DMS 273 treated with DMSO at 0.1 percent for 48 hours (cell line): ENCODE results near the gene ACTA2.
A peak's percentile ranks its signal among the peaks of the same experiment; 100 is the strongest.

Experiments
- DNase-seq: peaks from one replicate; lab custom pipeline; 2025; lab: John Stamatoyannopoulos, UW

ACTA2 gene

DNA sequence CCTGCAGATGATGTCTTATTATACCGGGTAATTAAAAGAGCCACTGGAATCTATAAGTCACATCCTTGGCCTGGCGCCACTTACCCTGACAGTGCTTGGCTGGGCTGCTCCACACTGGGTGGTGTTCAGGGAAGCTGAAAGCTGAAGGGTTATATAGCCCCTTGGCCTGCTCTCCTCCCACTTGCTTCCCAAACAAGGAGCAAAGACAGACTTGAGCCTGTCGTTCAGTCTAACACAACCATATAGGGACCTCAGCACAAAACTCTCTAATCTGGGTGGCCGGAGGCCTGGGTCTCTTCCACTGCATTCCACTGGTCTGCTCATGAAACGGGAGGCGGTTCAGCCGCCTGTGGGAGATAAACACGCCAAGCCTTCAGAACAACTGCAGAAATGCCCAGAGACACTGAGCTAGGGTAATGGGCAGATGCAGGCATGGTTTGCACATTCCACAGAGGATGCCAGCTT is at the start of gene ACTA2:
Gene ACTA2, minus strand, starts transcription at position 127 of the 465 bp plus-strand sequence. CDS start 3,843 bp downstream, outside the sequence.
- DNase-seq, result no peak

DNA sequence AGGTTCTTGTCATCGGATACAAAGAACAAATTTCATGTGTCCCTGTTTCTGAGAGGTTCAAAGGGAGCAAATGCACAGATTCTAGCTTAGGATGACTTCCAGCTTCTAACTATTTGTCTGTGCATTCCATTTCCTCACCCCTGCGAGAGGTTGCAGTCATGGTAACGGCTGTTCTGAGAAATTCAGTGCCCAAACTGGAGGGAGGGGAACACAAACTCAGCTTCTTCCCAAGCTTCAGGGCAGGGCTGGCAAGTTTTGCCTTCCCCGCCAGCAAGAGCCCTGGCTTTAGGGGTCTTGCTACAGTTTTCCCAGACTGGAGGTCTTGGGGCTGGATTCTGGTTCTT is 49.1 kb upstream of the ACTA2 start:
- no peak for DNase-seq

GRCh38 chr10:89001024-89001728 is 48.6 kb upstream of the ACTA2 start:
- DNase-seq, result no peak

DNA sequence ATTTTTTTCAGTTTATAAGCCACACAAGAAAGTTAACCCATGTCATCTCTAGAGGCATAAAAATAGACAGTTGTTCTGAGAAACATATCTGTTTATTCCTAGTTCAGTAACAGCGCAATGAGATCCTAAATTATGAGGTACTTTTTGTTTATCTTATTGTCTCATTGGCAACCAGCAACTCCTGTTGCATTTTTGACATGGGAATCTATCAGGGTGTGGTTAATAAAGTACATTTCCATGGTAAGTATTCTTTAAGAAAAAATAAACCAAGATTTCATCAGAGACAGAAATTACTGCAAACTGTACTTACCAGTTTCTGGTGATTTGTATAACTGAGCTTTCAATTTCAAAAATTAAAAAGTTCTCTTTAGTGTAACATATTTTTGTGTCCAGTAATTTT is 47.1 kb upstream of the ACTA2 start:
- DNase-seq, result no peak

DNA sequence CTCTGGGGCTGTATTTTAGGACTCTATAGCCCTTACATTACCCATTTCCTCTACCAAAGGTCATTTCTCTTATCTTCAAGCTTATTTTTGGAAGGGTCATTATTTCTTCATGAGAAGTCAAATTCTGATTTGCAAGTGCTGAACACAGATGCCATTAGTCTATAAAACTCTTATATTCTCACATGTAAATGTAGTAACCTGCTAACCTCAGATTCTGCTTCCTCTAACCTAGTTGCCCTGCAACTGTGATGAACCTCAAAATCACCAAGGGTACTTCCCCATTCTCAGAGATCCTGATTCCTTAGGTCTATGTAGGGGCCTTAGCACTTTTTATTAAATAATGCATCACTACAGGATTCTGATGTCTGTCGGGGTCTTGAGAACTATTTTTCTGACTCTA is 44.4 kb upstream of the ACTA2 start:
- no peak for DNase-seq

GRCh38 chr10:88995156-88995876 is 42.7 kb upstream of the ACTA2 start:
- DNase-seq, result no peak

DNA sequence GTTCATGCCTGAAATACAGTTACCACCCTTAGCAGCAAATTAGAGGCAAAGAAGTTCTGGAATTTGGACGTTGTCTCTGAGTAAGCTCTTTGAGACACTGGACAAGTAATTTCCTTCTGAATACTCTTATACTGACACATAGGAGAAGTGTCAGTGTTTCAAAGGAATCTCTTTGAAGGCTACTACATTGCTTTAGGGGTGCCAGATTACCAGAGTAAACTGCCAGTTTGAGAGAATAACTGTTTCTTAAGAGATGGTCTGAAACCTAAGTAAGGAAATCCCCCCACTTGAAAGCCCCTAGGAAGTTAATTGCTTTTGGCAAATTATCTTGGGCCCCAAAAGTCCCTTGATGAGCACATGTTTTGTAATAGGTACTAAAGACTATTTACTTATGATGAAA is 41.4 kb upstream of the ACTA2 start:
- DNase-seq, result no peak

DNA sequence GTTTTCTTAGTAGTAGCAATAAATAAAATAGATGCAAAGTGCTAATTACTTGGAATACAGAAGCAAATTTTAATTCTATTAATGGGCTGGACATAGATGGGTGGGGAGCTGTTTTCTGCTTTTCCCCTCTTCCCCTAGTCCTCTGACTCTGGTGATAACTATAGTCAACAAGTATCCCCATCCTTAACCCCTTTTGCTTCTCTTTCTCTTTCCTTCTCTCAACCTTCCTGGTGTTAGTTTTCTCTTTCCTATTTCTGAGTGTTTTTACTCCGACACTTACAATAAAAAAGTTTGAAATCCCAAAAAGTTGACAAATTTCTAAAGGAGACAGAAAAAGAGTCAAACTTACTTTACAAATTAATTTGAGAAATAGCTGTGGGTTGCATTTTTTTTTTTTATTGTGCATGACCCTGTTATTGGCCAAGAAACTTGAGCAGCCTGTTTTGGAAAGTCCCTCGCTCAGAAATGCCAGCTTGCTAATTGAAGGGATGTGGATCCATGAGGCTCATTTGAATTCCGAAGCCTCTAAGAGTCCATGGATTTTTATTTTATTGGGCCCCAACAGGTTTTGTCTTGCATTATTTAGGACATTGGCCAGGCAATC is 40.5 kb upstream of the ACTA2 start:
- peak; percentile 13 for DNase-seq

- DNase-seq, result no peak
These were observed 39.3 kb upstream of the ACTA2 start for GRCh38 chr10:88991899-88992320.

GRCh38 chr10:88991161-88991898 is 38.8 kb upstream of the ACTA2 start:
- DNase-seq, result peak; percentile 56

GRCh38 chr10:88990384-88991160 is 38.0 kb upstream of the ACTA2 start, which contains the start of gene FAS:
FAS (plus strand) TSS chr10:88990798; CDS start chr10:88990877, 79 bp downstream.
- no peak for DNase-seq

- DNase-seq, result no peak
These were observed 37.3 kb upstream of the ACTA2 start for GRCh38 chr10:88989824-88990383.

- DNase-seq, result no peak
These were observed 36.9 kb upstream of the ACTA2 start for GRCh38 chr10:88989423-88989822.

GRCh38 chr10:88987840-88988239 is 35.3 kb upstream of the ACTA2 start:
- DNase-seq, result no peak

DNA sequence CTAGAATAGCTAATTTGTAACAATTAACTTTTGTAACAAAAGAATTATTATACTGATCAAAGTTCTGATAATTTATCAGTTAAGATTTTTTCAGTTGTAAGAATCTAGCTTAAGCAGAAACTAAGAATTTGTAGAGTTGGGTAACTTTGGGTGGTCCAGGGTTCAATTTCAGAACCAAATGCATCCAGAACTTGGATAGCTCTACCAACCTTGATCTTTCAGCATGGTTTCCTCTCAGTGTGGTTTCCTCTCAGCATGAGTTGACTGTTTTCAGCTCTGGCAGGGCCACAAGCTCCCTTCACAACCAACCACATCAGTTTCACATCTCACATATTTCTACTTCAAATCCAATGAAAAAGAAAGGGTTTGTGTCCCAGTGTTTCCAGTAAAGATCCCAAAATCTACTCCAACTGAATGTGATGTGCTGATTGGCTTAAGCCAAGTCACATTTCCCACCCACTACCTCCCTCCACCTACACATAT is 34.7 kb upstream of the ACTA2 start:
- no peak for DNase-seq

GRCh38 chr10:88986549-88987242 is 34.1 kb upstream of the ACTA2 start:
- DNase-seq, result no peak

DNA sequence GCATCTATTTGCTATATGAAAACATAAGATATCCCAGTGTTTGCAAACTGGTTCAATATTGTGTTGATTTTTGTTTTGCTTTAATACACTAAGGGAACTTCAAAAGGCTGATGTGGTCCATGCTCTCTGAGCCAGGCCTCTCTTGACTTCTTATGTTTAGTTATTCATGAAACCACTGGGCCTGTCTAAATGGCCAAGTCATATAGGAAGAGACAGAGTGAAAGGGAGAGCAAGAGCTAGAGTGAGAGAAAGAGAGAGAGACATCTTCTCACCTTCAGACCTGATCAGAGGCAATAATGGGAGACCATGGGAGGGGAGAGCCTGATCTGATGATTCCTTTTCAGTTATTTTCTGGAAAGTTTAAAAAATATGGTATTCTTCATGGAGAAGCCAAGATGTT is 32.0 kb upstream of the ACTA2 start:
- no peak for DNase-seq

DNA sequence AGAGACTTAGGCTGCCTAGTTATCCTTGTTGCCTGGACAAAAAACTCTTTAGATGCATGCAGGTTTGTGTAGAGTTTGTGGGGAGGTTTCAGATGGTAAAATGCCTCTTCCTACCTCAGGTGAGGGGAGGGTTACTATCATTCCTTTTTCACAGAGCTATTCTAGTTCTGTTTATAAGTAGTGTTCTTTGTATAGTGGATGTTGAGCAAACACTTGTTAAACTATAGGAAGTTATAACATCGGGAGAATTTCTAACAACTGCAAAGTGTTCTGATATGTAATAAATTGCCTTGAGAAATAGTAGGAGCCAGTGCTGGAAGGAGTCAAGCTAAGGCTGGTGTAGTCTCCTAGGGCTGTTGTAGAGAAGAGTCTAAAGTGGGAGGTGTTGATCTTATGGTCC is 31.4 kb upstream of the ACTA2 start:
- no peak for DNase-seq

DNA sequence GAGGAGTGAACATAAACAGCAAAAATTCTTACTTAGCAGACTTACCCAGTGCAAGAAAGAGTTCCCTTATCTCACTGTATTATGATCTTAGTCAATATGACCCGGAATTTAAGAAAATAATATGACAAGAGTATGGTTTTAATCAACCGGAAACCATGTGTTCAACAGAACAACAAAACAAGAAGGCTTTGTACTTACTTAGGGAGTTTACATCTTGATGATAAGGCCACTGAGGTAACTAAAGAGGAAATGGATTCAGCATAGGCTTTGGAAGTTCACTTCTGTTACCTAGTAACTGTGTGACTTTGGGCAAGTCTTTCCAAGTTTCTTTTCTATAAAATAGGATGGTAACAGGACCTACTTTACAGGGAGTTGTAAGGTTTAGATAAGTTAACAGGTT is 30.6 kb upstream of the ACTA2 start:
- DNase-seq, result no peak

DNA sequence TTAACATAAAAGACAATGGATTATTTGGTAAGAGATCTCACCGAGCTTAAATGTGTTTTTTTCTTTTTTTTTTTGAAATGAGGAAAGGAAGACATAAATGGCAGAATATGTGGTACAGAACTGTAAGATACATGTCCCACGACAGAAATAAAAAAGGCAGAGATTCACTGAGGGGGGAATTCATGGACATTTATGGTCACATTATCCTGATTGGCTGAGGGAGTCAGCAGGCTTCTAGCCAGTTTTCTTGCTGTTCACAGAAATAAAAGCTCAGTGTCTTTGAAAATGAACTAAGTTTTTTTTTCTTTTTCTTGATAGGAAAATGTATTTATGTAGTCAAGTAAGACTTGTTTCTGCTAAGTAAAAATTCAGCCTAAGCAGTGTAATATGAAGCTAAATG is 29.8 kb upstream of the ACTA2 start:
- no peak for DNase-seq

- DNase-seq, result no peak
These were observed 28.9 kb upstream of the ACTA2 start for GRCh38 chr10:88981435-88981834.
